Activated CD4-positive, alpha-beta T cell treated with anti-CD3 and anti-CD28 coated beads, Interleukin-2, amount 10 ng/mL, durations not matched to agents 7 days and 5 days (primary cell): ENCODE data around the gene RNASE8. TPM values are rescaled to one million over a fixed set of nuclear protein-coding genes. Genes with fewer than 3 reads are reported as not detected.

Source experiments
- CTCF ChIA-PET: fragments of 350-600 bp; sonication (Branson Sonifier 250); formaldehyde crosslinking; loops from one replicate; lab custom pipeline; 2021; ENCODE audit warnings: antibody characterized with exemption; lab: Charles Lee
- POLR2A ChIA-PET: fragments of 350-600 bp; sonication (Branson Sonifier 250); formaldehyde crosslinking; loops from one replicate; lab custom pipeline; 2021; ENCODE audit warnings: antibody characterized with exemption; lab: Charles Lee
- DNase-seq: peaks from one replicate; pipeline ENCODE4 v3.0.0-alpha.2; 2020
- H3K27ac Mint-ChIP-seq: one replicate; pipeline ENCODE4 v1.8.0; 2021; ENCODE audit warnings: mild to moderate bottlenecking, moderate library complexity, mixed read lengths
- H3K27me3 Mint-ChIP-seq: one replicate; pipeline ENCODE4 v1.8.0; 2021; ENCODE audit warnings: mixed read lengths
- H3K36me3 Mint-ChIP-seq: one replicate; pipeline ENCODE4 v1.8.0; 2021; ENCODE audit warnings: low read depth, mixed read lengths
- H3K4me1 Mint-ChIP-seq: one replicate; pipeline ENCODE4 v1.8.0; 2021; ENCODE audit warnings: mixed read lengths
- H3K4me3 Mint-ChIP-seq: one replicate; pipeline ENCODE4 v1.8.0; 2021; ENCODE audit warnings: mild to moderate bottlenecking, moderate library complexity, mixed read lengths
- H3K9me3 Mint-ChIP-seq: one replicate; pipeline ENCODE4 v1.8.0; 2021; ENCODE audit warnings: mixed read lengths
- total RNA-seq, 2 experiments: library from RNA; stranded (reverse); gene quantifications; one replicate each; pipeline ENCODE4 v1.2.3, GENCODE V29; 2021

Gene RNASE8
- total RNA-seq, 2 experiments from 2014 or later: not detected

- DNase-seq: no peak
- H3K27ac Mint-ChIP-seq: no peak overlapping the region
- H3K4me1 Mint-ChIP-seq: peaks cover 34% of the 10 kb centered on the region
- no peak overlapping the region for H3K4me3 Mint-ChIP-seq
- peaks cover 58% of the 10 kb centered on the region for H3K27me3 Mint-ChIP-seq
- CTCF ChIA-PET: interaction anchor here (1.9 to 3.1 kb wide), 6 partner anchors 14 to 57 kb away, joined by 4 to 25 read pairs (median 8); partner anchors contain the start of gene RNASE8
- POLR2A ChIA-PET: interaction anchor here (0.5 kb wide), 1 partner anchor 150 kb away, joined by 5 read pairs; no protein-coding TSS in a partner anchor
- no peaks in the 10 kb centered on the region for H3K36me3 Mint-ChIP-seq
- no peaks in the 10 kb centered on the region for H3K9me3 Mint-ChIP-seq
Measured at GRCh38 chr14:21072031-21072473, 14.4 kb downstream of the RNASE8 start.

GRCh38 chr14:21072781-21073339 lies 15.2 kb downstream of the RNASE8 start:
- H3K36me3 Mint-ChIP-seq: no peaks in the 10 kb centered on the region
- no peaks in the 10 kb centered on the region for H3K9me3 Mint-ChIP-seq
- CTCF ChIA-PET: interaction anchor here (0.9 to 3.1 kb wide), 5 partner anchors 10 to 55 kb away, joined by 3 to 25 read pairs (median 5); no protein-coding TSS in a partner anchor
- no peak overlapping the region for H3K4me3 Mint-ChIP-seq
- H3K27me3 Mint-ChIP-seq: peaks cover 50% of the 10 kb centered on the region
- H3K4me1 Mint-ChIP-seq: peaks cover 34% of the 10 kb centered on the region
- POLR2A ChIA-PET: no interaction called here
- no peak for DNase-seq
- H3K27ac Mint-ChIP-seq: no peak overlapping the region

GRCh38 chr14:21073921-21074320 lies 16.3 kb downstream of the RNASE8 start:
- CTCF ChIA-PET: interaction anchor here (1.2 to 2.4 kb wide), 2 partner anchors 11 to 18 kb away, joined by 5 to 10 read pairs; no protein-coding TSS in a partner anchor
- no peaks in the 10 kb centered on the region for H3K9me3 Mint-ChIP-seq
- H3K4me3 Mint-ChIP-seq: no peak overlapping the region
- POLR2A ChIA-PET: no interaction called here
- H3K4me1 Mint-ChIP-seq: peaks cover 28% of the 10 kb centered on the region
- H3K27ac Mint-ChIP-seq: no peak overlapping the region
- peaks cover 42% of the 10 kb centered on the region for H3K27me3 Mint-ChIP-seq
- DNase-seq: no peak
- H3K36me3 Mint-ChIP-seq: no peaks in the 10 kb centered on the region

DNA sequence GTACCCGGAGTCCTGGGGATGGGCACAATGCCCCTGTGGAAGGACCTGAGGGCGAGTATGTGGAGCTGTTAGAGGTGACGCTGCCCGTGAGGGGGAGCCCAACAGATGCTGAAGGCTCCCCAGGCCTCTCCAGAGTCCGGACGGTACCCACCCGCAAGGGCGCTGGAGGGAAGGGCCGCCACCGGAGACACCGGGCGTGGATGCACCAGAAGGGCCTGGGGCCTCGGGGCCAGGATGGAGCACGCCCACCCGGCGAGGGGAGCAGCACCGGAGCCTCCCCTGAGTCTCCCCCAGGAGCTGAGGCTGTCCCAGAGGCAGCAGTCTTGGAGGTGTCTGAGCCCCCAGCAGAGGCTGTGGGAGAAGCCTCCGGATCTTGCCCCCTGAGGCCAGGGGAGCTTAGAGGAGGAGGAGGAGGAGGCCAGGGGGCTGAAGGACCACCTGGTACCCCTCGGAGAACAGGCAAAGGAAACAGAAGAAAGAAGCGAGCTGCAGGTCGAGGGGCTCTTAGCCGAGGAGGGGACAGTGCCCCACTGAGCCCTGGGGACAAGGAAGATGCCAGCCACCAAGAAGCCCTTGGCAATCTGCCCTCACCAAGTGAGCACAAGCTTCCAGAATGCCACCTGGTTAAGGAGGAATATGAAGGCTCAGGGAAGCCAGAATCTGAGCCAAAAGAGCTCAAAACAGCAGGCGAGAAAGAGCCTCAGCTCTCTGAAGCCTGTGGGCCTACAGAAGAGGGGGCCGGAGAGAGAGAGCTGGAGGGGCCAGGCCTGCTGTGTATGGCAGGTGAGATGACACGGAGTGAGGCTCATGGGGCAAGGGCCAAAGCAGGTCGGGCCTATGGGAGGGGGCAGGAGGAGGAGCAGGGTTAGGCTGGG lies 17.0 kb downstream of the RNASE8 start:
- Mint-ChIP-seq H3K4me1 (peaks cover 22% of the 10 kb centered on the region), H3K27ac (no peak overlapping the region), H3K9me3 (no peaks in the 10 kb centered on the region), H3K27me3 (peaks cover 37% of the 10 kb centered on the region), H3K36me3 (no peaks in the 10 kb centered on the region), H3K4me3 (no peak overlapping the region)
- CTCF ChIA-PET: interaction anchor here (0.7 to 2.4 kb wide), 2 partner anchors 18 to 183 kb away, joined by 3 to 10 read pairs; no protein-coding TSS in a partner anchor
- POLR2A ChIA-PET: no interaction called here
- no peak for DNase-seq

- peaks cover 13% of the 10 kb centered on the region for H3K4me1 Mint-ChIP-seq
- H3K27me3 Mint-ChIP-seq: peaks cover 30% of the 10 kb centered on the region
- H3K27ac Mint-ChIP-seq: no peak overlapping the region
- H3K36me3 Mint-ChIP-seq: no peaks in the 10 kb centered on the region
- H3K9me3 Mint-ChIP-seq: no peaks in the 10 kb centered on the region
- CTCF ChIA-PET: interaction anchor here (1.0 kb wide), 1 partner anchor 17 kb away, joined by 4 read pairs; no protein-coding TSS in a partner anchor
- POLR2A ChIA-PET: no interaction called here
- H3K4me3 Mint-ChIP-seq: no peak overlapping the region
- DNase-seq: no peak
Measured at GRCh38 chr14:21075719-21076437, 18.3 kb downstream of the RNASE8 start.

GRCh38 chr14:21077672-21078071 lies 20.1 kb downstream of the RNASE8 start:
- H3K4me1 Mint-ChIP-seq: no peaks in the 10 kb centered on the region
- no peak for DNase-seq
- no peaks in the 10 kb centered on the region for H3K36me3 Mint-ChIP-seq
- no peak overlapping the region for H3K4me3 Mint-ChIP-seq
- POLR2A ChIA-PET: no interaction called here
- peaks cover 13% of the 10 kb centered on the region for H3K27me3 Mint-ChIP-seq
- H3K27ac Mint-ChIP-seq: no peak overlapping the region
- CTCF ChIA-PET: interaction anchor here (1.2 kb wide), 1 partner anchor 15 kb away, joined by 4 read pairs; no protein-coding TSS in a partner anchor
- H3K9me3 Mint-ChIP-seq: no peaks in the 10 kb centered on the region

DNA sequence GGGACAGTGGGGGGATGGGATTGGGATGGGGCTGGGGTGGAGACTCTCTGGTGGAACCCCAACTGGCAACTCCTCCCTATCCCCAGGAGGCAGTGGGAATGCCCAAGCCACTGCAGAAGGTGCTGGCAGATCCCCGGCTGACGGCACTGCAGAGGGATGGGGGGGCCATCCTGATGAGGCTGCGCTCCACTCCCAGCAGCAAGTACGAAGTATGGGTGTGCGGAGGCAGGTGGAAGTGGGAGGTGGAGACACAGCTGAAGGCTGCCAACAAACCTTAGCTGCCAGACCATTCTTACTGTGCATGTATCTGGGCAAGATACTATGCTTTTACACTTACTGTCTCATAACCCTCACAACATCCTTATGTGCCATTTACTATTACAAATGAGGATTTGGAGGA lies 20.7 kb downstream of the RNASE8 start:
- H3K36me3 Mint-ChIP-seq: no peaks in the 10 kb centered on the region
- POLR2A ChIA-PET: no interaction called here
- CTCF ChIA-PET: interaction anchor here (1.2 to 2.1 kb wide), 3 partner anchors 11 to 61 kb away, joined by 3 to 5 read pairs (median 4); no protein-coding TSS in a partner anchor
- no peak overlapping the region for H3K4me3 Mint-ChIP-seq
- no peaks in the 10 kb centered on the region for H3K9me3 Mint-ChIP-seq
- H3K27me3 Mint-ChIP-seq: peaks cover 10% of the 10 kb centered on the region
- H3K4me1 Mint-ChIP-seq: no peaks in the 10 kb centered on the region
- no peak overlapping the region for H3K27ac Mint-ChIP-seq
- DNase-seq: no peak

- no peaks in the 10 kb centered on the region for H3K4me1 Mint-ChIP-seq
- no peak for DNase-seq
- POLR2A ChIA-PET: no interaction called here
- peaks cover 6% of the 10 kb centered on the region for H3K27me3 Mint-ChIP-seq
- CTCF ChIA-PET: interaction anchor here (1.5 to 2.1 kb wide), 3 partner anchors 12 to 61 kb away, joined by 3 to 11 read pairs (median 5); no protein-coding TSS in a partner anchor
- no peak overlapping the region for H3K4me3 Mint-ChIP-seq
- H3K27ac Mint-ChIP-seq: no peak overlapping the region
- no peaks in the 10 kb centered on the region for H3K36me3 Mint-ChIP-seq
- no peaks in the 10 kb centered on the region for H3K9me3 Mint-ChIP-seq
Measured at GRCh38 chr14:21078726-21079125, 21.1 kb downstream of the RNASE8 start.

- Mint-ChIP-seq H3K36me3 (no peaks in the 10 kb centered on the region), H3K4me1 (peaks cover 3% of the 10 kb centered on the region), H3K9me3 (no peaks in the 10 kb centered on the region), H3K27me3 (peaks cover 4% of the 10 kb centered on the region), H3K27ac (no peak overlapping the region), H3K4me3 (no peak overlapping the region)
- ChIA-PET CTCF (interaction anchor here (0.8 to 2.1 kb wide), 3 partner anchors 10 to 13 kb away, joined by 3 to 10 read pairs (median 4); no protein-coding TSS in a partner anchor), POLR2A (no interaction called here)
- no peak for DNase-seq
Measured at GRCh38 chr14:21081521-21082142, 24.0 kb downstream of the RNASE8 start.

GRCh38 chr14:21083565-21084325 lies 26.1 kb downstream of the RNASE8 start:
- peaks cover 4% of the 10 kb centered on the region for H3K27me3 Mint-ChIP-seq
- H3K4me1 Mint-ChIP-seq: peaks cover 17% of the 10 kb centered on the region
- no peak for DNase-seq
- no peaks in the 10 kb centered on the region for H3K9me3 Mint-ChIP-seq
- CTCF ChIA-PET: interaction anchor here (1.0 to 1.6 kb wide), 5 partner anchors 9 to 69 kb away, joined by 3 to 12 read pairs (median 5); no protein-coding TSS in a partner anchor
- H3K36me3 Mint-ChIP-seq: no peaks in the 10 kb centered on the region
- H3K27ac Mint-ChIP-seq: no peak overlapping the region
- POLR2A ChIA-PET: no interaction called here
- H3K4me3 Mint-ChIP-seq: no peak overlapping the region

- Mint-ChIP-seq H3K4me3 (no peak overlapping the region), H3K36me3 (no peaks in the 10 kb centered on the region), H3K4me1 (peaks cover 22% of the 10 kb centered on the region), H3K27me3 (peaks cover 4% of the 10 kb centered on the region), H3K9me3 (no peaks in the 10 kb centered on the region), H3K27ac (no peak overlapping the region)
- ChIA-PET POLR2A (no interaction called here), CTCF (interaction anchor here (0.7 to 1.6 kb wide), 5 partner anchors 8 to 87 kb away, joined by 3 to 12 read pairs (median 6); no protein-coding TSS in a partner anchor)
- DNase-seq: no peak
Measured at GRCh38 chr14:21084396-21084795, 26.8 kb downstream of the RNASE8 start.
